ENCODE data around the gene CCNL2. TPM values are rescaled to one million over a fixed set of nuclear protein-coding genes. Genes with fewer than 3 reads are reported as not detected.

Gene CCNL2
- total and polyA plus RNA-seq, 2 of the 13 experiments (the other 11 are each of a cell fraction or from before 2014, with no cell fraction given), result 105 to 340 TPM

DNA sequence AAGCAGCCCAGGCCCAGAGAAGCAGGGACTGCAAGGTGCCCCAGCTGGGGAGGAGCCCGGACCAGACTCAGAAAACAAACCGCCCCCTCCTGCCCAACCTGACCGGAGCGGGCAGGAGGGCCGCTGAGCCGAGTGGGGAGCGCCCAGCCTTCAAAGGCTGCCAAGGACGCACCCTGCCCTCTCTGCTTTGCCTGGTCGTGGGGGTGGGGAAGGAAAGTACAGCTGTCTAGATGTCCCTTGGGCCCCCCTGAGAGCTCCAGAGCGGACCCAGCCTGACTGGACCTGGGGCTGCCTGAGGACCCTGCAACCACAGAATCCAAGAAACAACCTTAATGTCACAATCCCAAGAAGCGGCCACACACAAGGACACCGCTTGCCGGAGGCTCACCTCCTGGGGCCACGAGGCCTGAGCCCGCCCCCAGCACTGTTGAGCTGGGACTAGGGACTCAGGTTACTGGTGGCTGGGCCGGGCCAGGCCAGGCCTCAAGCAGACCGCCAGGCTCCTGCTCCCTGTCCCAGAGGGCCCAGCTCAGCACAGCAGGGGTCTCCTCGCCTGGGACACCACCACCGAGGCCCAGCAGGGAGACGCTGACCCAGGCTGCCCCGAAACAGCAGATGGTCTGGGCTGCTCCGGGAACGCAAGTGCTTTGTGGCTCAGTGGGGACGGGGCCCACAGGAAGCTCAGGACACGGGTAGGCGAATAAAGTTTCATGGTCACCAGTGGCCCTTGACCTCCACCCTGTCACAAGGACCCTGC is 51.3 kb downstream of the CCNL2 start (continued):
- TF ChIP-seq CREB1 (IDR thresholded peaks at IDR 0.05), result no peak
- peak; percentile 54; the same call in 1 of the 2 replicates for TF ChIP-seq CREB1 (CRISPR knock-in tag; IDR thresholded peaks at IDR 0.05)
- no peak for TF ChIP-seq ZNF138 (CRISPR knock-in tag; IDR thresholded peaks at IDR 0.05; ENCODE audit: low read depth)
- no peak for TF ChIP-seq HDAC6 (IDR thresholded peaks at IDR 0.05; ENCODE audit: low read depth, low read length)
- TF ChIP-seq BCL6 (CRISPR knock-in tag; IDR thresholded peaks at IDR 0.05), result 0 out of 2 replicates have a peak, but pooled peaks have one; percentile 15
- TF ChIP-seq MXD4 (CRISPR knock-in tag; IDR thresholded peaks at IDR 0.05), result peak; percentile 46; the same call in 1 of the 2 replicates
- TF ChIP-seq ZNF292 (CRISPR knock-in tag; IDR thresholded peaks at IDR 0.05; ENCODE audit: borderline replicate concordance, low read depth), result no peak
- TF ChIP-seq CAMTA2 (CRISPR knock-in tag; IDR thresholded peaks at IDR 0.05; ENCODE audit: borderline replicate concordance), result 0 out of 2 replicates have a peak, but pooled peaks have one; percentile 71
- TF ChIP-seq TEAD3 (CRISPR knock-in tag; optimal IDR thresholded peaks at IDR 0.05; ENCODE audit: borderline replicate concordance), result no peak
- TF ChIP-seq, protein P1, sequence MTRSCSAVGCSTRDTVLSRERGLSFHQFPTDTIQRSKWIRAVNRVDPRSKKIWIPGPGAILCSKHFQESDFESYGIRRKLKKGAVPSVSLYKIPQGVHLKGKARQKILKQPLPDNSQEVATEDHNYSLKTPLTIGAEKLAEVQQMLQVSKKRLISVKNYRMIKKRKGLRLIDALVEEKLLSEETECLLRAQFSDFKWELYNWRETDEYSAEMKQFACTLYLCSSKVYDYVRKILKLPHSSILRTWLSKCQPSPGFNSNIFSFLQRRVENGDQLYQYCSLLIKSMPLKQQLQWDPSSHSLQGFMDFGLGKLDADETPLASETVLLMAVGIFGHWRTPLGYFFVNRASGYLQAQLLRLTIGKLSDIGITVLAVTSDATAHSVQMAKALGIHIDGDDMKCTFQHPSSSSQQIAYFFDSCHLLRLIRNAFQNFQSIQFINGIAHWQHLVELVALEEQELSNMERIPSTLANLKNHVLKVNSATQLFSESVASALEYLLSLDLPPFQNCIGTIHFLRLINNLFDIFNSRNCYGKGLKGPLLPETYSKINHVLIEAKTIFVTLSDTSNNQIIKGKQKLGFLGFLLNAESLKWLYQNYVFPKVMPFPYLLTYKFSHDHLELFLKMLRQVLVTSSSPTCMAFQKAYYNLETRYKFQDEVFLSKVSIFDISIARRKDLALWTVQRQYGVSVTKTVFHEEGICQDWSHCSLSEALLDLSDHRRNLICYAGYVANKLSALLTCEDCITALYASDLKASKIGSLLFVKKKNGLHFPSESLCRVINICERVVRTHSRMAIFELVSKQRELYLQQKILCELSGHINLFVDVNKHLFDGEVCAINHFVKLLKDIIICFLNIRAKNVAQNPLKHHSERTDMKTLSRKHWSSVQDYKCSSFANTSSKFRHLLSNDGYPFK (CRISPR knock-in tag; IDR thresholded peaks at IDR 0.05; ENCODE audit: borderline replicate concordance), result peak; percentile 46; the same call in 1 of the 2 replicates
- TF ChIP-seq, protein P2, sequence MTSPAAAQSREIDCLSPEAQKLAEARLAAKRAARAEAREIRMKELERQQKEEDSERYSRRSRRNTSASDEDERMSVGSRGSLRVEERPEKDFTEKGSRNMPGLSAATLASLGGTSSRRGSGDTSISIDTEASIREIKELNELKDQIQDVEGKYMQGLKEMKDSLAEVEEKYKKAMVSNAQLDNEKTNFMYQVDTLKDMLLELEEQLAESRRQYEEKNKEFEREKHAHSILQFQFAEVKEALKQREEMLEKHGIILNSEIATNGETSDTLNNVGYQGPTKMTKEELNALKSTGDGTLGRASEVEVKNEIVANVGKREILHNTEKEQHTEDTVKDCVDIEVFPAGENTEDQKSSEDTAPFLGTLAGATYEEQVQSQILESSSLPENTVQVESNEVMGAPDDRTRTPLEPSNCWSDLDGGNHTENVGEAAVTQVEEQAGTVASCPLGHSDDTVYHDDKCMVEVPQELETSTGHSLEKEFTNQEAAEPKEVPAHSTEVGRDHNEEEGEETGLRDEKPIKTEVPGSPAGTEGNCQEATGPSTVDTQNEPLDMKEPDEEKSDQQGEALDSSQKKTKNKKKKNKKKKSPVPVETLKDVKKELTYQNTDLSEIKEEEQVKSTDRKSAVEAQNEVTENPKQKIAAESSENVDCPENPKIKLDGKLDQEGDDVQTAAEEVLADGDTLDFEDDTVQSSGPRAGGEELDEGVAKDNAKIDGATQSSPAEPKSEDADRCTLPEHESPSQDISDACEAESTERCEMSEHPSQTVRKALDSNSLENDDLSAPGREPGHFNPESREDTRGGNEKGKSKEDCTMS (CRISPR knock-in tag; conservative IDR thresholded peaks at IDR 0.05), result 0 out of 2 replicates have a peak, but pooled peaks have one; percentile 33
- TF ChIP-seq, protein P3, sequence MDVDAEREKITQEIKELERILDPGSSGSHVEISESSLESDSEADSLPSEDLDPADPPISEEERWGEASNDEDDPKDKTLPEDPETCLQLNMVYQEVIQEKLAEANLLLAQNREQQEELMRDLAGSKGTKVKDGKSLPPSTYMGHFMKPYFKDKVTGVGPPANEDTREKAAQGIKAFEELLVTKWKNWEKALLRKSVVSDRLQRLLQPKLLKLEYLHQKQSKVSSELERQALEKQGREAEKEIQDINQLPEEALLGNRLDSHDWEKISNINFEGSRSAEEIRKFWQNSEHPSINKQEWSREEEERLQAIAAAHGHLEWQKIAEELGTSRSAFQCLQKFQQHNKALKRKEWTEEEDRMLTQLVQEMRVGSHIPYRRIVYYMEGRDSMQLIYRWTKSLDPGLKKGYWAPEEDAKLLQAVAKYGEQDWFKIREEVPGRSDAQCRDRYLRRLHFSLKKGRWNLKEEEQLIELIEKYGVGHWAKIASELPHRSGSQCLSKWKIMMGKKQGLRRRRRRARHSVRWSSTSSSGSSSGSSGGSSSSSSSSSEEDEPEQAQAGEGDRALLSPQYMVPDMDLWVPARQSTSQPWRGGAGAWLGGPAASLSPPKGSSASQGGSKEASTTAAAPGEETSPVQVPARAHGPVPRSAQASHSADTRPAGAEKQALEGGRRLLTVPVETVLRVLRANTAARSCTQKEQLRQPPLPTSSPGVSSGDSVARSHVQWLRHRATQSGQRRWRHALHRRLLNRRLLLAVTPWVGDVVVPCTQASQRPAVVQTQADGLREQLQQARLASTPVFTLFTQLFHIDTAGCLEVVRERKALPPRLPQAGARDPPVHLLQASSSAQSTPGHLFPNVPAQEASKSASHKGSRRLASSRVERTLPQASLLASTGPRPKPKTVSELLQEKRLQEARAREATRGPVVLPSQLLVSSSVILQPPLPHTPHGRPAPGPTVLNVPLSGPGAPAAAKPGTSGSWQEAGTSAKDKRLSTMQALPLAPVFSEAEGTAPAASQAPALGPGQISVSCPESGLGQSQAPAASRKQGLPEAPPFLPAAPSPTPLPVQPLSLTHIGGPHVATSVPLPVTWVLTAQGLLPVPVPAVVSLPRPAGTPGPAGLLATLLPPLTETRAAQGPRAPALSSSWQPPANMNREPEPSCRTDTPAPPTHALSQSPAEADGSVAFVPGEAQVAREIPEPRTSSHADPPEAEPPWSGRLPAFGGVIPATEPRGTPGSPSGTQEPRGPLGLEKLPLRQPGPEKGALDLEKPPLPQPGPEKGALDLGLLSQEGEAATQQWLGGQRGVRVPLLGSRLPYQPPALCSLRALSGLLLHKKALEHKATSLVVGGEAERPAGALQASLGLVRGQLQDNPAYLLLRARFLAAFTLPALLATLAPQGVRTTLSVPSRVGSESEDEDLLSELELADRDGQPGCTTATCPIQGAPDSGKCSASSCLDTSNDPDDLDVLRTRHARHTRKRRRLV (CRISPR knock-in tag; IDR thresholded peaks at IDR 0.05), result no peak
- TF ChIP-seq, protein P4, sequence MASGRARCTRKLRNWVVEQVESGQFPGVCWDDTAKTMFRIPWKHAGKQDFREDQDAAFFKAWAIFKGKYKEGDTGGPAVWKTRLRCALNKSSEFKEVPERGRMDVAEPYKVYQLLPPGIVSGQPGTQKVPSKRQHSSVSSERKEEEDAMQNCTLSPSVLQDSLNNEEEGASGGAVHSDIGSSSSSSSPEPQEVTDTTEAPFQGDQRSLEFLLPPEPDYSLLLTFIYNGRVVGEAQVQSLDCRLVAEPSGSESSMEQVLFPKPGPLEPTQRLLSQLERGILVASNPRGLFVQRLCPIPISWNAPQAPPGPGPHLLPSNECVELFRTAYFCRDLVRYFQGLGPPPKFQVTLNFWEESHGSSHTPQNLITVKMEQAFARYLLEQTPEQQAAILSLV (CRISPR knock-in tag; IDR thresholded peaks at IDR 0.05; ENCODE audit: borderline replicate concordance), result 0 out of 2 replicates have a peak, but pooled peaks have one; percentile 49
- no peak; the same call in 1 of the 2 replicates for TF ChIP-seq ETV5 (CRISPR knock-in tag; IDR thresholded peaks at IDR 0.05; ENCODE audit: borderline replicate concordance)
- TF ChIP-seq ATF7 (IDR thresholded peaks at IDR 0.05), result no peak
- TF ChIP-seq ATF7 (CRISPR knock-in tag; IDR thresholded peaks at IDR 0.05), result peak; percentile 44; the same call in 1 of the 2 replicates
- 0 out of 2 replicates have a peak, but pooled peaks have one; percentile 36 for TF ChIP-seq CBFB (CRISPR knock-in tag; IDR thresholded peaks at IDR 0.05)
